Activated T-cell treated with anti-CD3 and anti-CD28 coated beads, Interleukin-2, amount 50 U/mL, for 4 hours (primary cell): ENCODE measurements around the gene RBMX. TPM values are rescaled to one million over a fixed set of nuclear protein-coding genes. Genes with fewer than 3 reads are reported as not detected.

Experiments
- ATAC-seq, 2 donors: fragments of 200-7000 bp; cut with Tn5 transposase; one replicate each; pipeline ENCODE4 v1.10.0; 2021
- DNase-seq: peaks from one replicate; pipeline ENCODE4 v3.0.0-alpha.2; 2020
- H3K27me3 Mint-ChIP-seq: one replicate; pipeline ENCODE4 v1.8.0; 2021; ENCODE audit warnings: low read depth, mixed read lengths
- H3K36me3 Mint-ChIP-seq: one replicate; pipeline ENCODE4 v1.8.0; 2022; ENCODE audit warnings: mixed read lengths; ENCODE audit not compliant: insufficient read depth
- H3K4me1 Mint-ChIP-seq: one replicate; pipeline ENCODE4 v1.8.0; 2021; ENCODE audit warnings: low read depth, mixed read lengths
- H3K4me3 Mint-ChIP-seq: one replicate; pipeline ENCODE4 v1.8.0; 2021; ENCODE audit warnings: mild to moderate bottlenecking, moderate library complexity, mixed read lengths
- H3K9me3 Mint-ChIP-seq: one replicate; pipeline ENCODE4 v1.8.0; 2021; ENCODE audit warnings: mixed read lengths
- total RNA-seq, 3 donors: library from RNA; stranded (reverse); gene quantifications; one replicate each; pipeline ENCODE4 v1.2.1, GENCODE V29; 2021

The RBMX gene
- total RNA-seq, 3 donors from 2014 or later = 395 to 431 (median 415) TPM

DNA sequence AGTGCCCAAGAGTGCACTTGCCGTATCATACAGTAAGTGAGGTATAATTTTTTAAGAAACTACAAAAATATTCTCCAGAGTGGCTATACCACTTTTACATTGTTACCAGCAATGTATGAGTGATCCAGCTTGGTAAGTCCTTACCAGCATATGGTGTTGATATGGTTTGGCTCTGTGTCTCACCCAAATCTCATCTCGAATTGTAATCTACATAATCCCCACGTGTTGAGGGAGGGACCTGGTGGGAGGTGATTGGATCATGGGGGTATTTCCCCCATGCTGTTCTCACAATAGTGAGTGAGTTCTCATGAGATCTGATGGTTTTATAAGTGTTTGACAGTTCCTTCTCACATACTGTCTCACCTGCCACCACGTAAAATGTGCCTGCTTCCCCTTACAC, 44.8 kb downstream of the RBMX start:
- ATAC-seq (no peak), DNase-seq (no peak)
- no peak overlapping the region for H3K4me3 Mint-ChIP-seq

DNA sequence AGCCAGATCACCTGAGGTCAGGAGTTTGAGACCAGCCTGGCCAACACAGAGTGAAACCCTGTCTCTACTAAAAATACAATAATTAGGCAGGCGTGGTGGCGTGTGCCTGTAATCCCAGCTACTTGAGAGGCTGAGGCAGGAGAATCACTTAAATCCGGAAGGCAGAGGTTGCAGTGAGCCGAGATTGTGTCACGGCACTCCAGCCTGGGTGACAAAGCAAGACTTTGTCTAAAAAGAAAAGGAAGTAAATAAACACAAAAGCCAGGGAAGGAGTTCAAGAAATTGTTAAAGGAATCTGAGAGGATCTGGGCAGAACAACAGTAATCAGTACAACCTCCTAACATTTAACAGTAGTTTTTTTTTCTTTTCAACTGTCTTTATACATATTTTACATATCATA, 51.1 kb downstream of the RBMX start:
- Mint-ChIP-seq H3K36me3 (no peaks in the 10 kb centered on the region), H3K27me3 (no peaks in the 10 kb centered on the region), H3K4me3 (no peak overlapping the region), H3K4me1 (no peaks in the 10 kb centered on the region), H3K9me3 (no peaks in the 10 kb centered on the region)
- ATAC-seq = no peak
- no peak for DNase-seq

More for the DNA sequence above, 44.8 kb downstream of the RBMX start:
- H3K27me3 Mint-ChIP-seq = no peaks in the 10 kb centered on the region
- peaks cover 3% of the 10 kb centered on the region for H3K36me3 Mint-ChIP-seq
- no peaks in the 10 kb centered on the region for H3K9me3 Mint-ChIP-seq
- peaks cover 4% of the 10 kb centered on the region for H3K4me1 Mint-ChIP-seq

DNA sequence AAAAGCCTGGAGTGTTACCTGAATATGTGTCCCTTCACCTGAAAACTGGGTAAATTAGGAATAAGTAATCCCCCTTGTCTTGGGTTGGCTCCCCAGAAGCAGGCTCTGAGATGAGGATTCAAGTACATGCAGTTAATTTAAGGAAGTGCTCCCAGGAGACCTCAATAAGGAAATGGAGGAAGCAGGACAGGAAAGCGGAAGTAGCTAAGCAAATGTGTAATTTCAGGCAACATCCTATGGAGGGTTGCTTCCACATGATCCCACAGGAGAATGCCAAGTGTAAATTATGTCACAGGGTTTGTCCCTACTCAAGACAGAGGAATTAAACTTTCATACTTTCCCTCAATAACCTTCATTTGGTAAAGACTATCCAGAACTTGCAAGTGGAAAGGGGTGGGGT, 51.7 kb downstream of the RBMX start:
- no peak for ATAC-seq
- no peaks in the 10 kb centered on the region for H3K27me3 Mint-ChIP-seq
- no peak for DNase-seq
- no peaks in the 10 kb centered on the region for H3K4me1 Mint-ChIP-seq
- H3K36me3 Mint-ChIP-seq = no peaks in the 10 kb centered on the region
- no peaks in the 10 kb centered on the region for H3K9me3 Mint-ChIP-seq
- no peak overlapping the region for H3K4me3 Mint-ChIP-seq

DNA sequence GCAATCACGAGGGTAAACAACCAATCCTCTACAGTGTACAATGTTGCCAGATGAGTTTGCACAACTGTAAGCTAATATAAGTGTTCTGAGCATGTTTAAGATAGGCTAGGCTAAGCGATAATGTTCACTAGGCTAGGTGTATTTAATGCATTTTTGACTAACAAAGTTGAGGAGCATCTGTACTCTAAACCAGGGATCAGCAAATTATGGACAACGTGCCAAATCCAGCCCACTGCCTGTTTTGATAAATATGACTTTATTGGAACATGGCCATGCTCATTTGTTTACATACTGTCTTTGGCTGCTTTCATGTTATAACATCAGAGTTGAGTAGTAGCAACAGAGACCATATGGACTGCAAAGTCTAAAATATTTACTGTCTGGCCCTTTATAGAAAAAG, 53.5 kb downstream of the RBMX start:
- no peaks in the 10 kb centered on the region for H3K27me3 Mint-ChIP-seq
- DNase-seq (no peak), ATAC-seq (no peak)
- H3K36me3 Mint-ChIP-seq = no peaks in the 10 kb centered on the region
- H3K4me1 Mint-ChIP-seq = no peaks in the 10 kb centered on the region
- no peaks in the 10 kb centered on the region for H3K9me3 Mint-ChIP-seq
- H3K4me3 Mint-ChIP-seq = no peak overlapping the region

DNA sequence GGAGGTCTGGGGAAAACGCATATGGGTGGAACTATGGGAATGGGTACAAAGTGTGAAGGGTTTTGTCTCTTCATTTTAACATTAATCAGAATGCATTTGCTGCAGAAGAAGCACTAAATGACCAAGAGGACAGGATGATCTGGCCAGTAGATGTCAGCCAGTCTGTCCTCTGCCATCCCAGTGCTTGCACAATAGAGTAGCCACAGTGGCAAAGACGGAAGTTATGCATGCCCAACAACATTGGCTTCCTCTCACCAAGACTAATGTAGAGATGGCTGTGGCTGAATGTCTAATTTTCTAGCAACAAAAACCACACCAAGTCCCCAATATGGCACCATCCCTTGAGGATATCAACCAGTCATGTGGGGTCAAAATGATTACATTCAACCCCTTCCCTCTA, 54.8 kb downstream of the RBMX start:
- no peak overlapping the region for H3K4me3 Mint-ChIP-seq
- H3K36me3 Mint-ChIP-seq = no peaks in the 10 kb centered on the region
- no peak for DNase-seq
- ATAC-seq = no peak
- H3K27me3 Mint-ChIP-seq = no peaks in the 10 kb centered on the region
- H3K9me3 Mint-ChIP-seq = no peaks in the 10 kb centered on the region
- no peaks in the 10 kb centered on the region for H3K4me1 Mint-ChIP-seq

Other genes with a start within 250 kb of the RBMX start
- 100 to 1,000 TPM in 2 of 3 donors, 10 to 100 TPM in 1; 99.9 to 139 (median 115) TPM for gene CD40LG, start 232.6 kb downstream of the RBMX start, total RNA-seq
- gene ARHGEF6, start 99.8 kb downstream of the RBMX start, total RNA-seq = 10 to 100 TPM; 16.1 to 18.8 (median 16.8) TPM
- gene GPR101, start 153.3 kb upstream of the RBMX start, total RNA-seq = not detected